HEK293T (cell line): ENCODE data around the gene ATAD2B.

ENCODE experiments used
- BHLHE40 ChIP-seq: fragments of 450-650 bp; IDR thresholded peaks from 2 replicates; pipeline ENCODE4 v1.6.1; 2016; ENCODE audit warnings: mild to moderate bottlenecking, moderate library complexity, borderline replicate concordance
- ELF4 ChIP-seq: fragments of 450-650 bp; IDR thresholded peaks from 2 replicates; pipeline ENCODE4 v1.6.1; 2017; ENCODE audit warnings: antibody characterized with exemption
- FOXA1 ChIP-seq: fragments of 450-650 bp; IDR thresholded peaks from 2 replicates; pipeline ENCODE4 v1.6.1; 2016; ENCODE audit warnings: mild to moderate bottlenecking
- FOXK2 ChIP-seq: fragments of 450-650 bp; IDR thresholded peaks from 2 replicates; pipeline ENCODE4 v1.6.1; 2016; ENCODE audit warnings: mild to moderate bottlenecking
- FOXM1 ChIP-seq: fragments of 450-650 bp; IDR thresholded peaks from 2 replicates; pipeline ENCODE4 v1.6.1; 2017; ENCODE audit warnings: mild to moderate bottlenecking, borderline replicate concordance
- SUZ12 ChIP-seq: fragments of 450-650 bp; IDR thresholded peaks from 2 replicates; pipeline ENCODE4 v1.6.1; 2016; ENCODE audit warnings: mild to moderate bottlenecking
- ZNF384 ChIP-seq: fragments of 450-650 bp; IDR thresholded peaks from 2 replicates; pipeline ENCODE4 v1.6.1; 2016
- TF ChIP-seq, protein P1 (sequence below): fragments of 450-650 bp; IDR thresholded peaks from 2 replicates; pipeline ENCODE4 v1.6.1; 2016

DNA sequence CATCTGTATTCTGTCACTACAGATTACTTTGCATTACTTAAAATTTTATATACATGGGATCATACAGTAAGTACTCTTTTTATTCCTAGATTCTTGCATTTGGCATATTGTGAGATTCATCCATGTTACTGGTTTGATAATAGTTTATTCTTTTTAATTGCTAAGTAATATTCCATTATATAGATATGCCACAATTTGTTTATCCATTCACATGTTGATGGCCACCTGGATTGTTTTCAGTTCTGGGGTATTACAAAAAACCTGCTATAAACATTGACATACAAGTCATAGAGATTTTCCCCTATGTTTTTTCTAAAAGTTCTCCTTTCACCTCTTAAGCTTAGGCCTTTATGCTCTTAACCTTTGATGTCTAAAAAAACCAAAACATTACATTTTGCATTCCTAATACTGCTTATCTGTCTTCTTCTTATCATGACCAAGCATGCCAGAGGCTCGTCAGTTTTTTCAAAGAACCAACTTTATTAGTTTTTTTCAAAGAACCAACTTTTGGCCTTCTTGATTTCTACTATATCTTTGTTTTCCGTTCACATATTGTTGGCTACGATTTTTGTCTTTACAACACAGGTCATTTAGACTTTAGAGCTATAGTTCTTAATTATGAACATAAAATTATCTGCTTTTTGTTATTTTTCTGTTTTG, 86.9 kb downstream of the ATAD2B start:
- TF ChIP-seq FOXK2 = no peak
- no peak for TF ChIP-seq FOXM1
- no peak for TF ChIP-seq FOXA1
- no peak for TF ChIP-seq SUZ12
- TF ChIP-seq BHLHE40 = no peak
- TF ChIP-seq ELF4 = no peak
- TF ChIP-seq, protein P1, sequence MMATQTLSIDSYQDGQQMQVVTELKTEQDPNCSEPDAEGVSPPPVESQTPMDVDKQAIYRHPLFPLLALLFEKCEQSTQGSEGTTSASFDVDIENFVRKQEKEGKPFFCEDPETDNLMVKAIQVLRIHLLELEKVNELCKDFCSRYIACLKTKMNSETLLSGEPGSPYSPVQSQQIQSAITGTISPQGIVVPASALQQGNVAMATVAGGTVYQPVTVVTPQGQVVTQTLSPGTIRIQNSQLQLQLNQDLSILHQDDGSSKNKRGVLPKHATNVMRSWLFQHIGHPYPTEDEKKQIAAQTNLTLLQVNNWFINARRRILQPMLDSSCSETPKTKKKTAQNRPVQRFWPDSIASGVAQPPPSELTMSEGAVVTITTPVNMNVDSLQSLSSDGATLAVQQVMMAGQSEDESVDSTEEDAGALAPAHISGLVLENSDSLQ = no peak
- TF ChIP-seq ZNF384 = no peak
